ENCODE results near the gene NISCH. TPM values are rescaled to one million over a fixed set of nuclear protein-coding genes. Genes with fewer than 3 reads are reported as not detected.
A peak's percentile ranks its signal among the peaks of the same experiment; 100 is the strongest.

Gene NISCH
- total and polyA plus RNA-seq, 9 donors, result 47.2 to 91.9 (median 64.0) TPM

GRCh38 chr3:52490035-52490938 lies 34.9 kb downstream of the NISCH start:
- H3K4me3 ChIP-seq (ENCODE audit: low read length), result no peak overlapping the region
- H3K36me3 ChIP-seq (ENCODE audit: control insufficient read depth, insufficient read depth, low read length), result peaks cover 82% of the 10 kb centered on the region
- H3K4me1 ChIP-seq (ENCODE audit: control insufficient read depth, insufficient read depth, low read length), result peaks cover 36% of the 10 kb centered on the region
- no peak for DNase-seq
- H3K9me3 ChIP-seq (replicated peaks; ENCODE audit: control insufficient read depth, low read depth, low read length), result no peaks in the 10 kb centered on the region
- 84% methylated on average over 19 of the region's 22 CpGs for whole genome bisulfite sequencing (ENCODE audit: insufficient coverage)
- peak overlapping the region; percentile 72 for H3K27ac ChIP-seq (ENCODE audit: low read length)
- H3K27me3 ChIP-seq (ENCODE audit: control insufficient read depth, insufficient read depth, low read length), result no peaks in the 10 kb centered on the region

GRCh38 chr3:52490939-52491526 lies 35.6 kb downstream of the NISCH start:
- Histone ChIP-seq H3K4me3 (ENCODE audit: low read length) (no peak overlapping the region), H3K4me1 (ENCODE audit: control insufficient read depth, insufficient read depth, low read length) (peaks cover 36% of the 10 kb centered on the region), H3K27ac (ENCODE audit: low read length) (peak overlapping the region; percentile 72), H3K36me3 (ENCODE audit: control insufficient read depth, insufficient read depth, low read length) (peaks cover 74% of the 10 kb centered on the region), H3K9me3 (replicated peaks; ENCODE audit: control insufficient read depth, low read depth, low read length) (no peaks in the 10 kb centered on the region), H3K27me3 (ENCODE audit: control insufficient read depth, insufficient read depth, low read length) (no peaks in the 10 kb centered on the region)
- DNase-seq, result peak; percentile 57
- 84% methylated on average over 20 of the region's 23 CpGs for WGBS (ENCODE audit: insufficient coverage)

GRCh38 chr3:52492059-52492458 lies 36.7 kb downstream of the NISCH start:
- H3K4me3 ChIP-seq (ENCODE audit: low read length), result no peak overlapping the region
- no peaks in the 10 kb centered on the region for H3K9me3 ChIP-seq (replicated peaks; ENCODE audit: control insufficient read depth, low read depth, low read length)
- 90% methylated on average over 21 of the region's 21 CpGs for WGBS (ENCODE audit: insufficient coverage)
- H3K27ac ChIP-seq (ENCODE audit: low read length), result no peak overlapping the region
- peaks cover 64% of the 10 kb centered on the region for H3K36me3 ChIP-seq (ENCODE audit: control insufficient read depth, insufficient read depth, low read length)
- H3K27me3 ChIP-seq (ENCODE audit: control insufficient read depth, insufficient read depth, low read length), result no peaks in the 10 kb centered on the region
- no peak for DNase-seq
- H3K4me1 ChIP-seq (ENCODE audit: control insufficient read depth, insufficient read depth, low read length), result peaks cover 36% of the 10 kb centered on the region

GRCh38 chr3:52493232-52494017 lies 38.0 kb downstream of the NISCH start:
- H3K27me3 ChIP-seq (ENCODE audit: control insufficient read depth, insufficient read depth, low read length), result no peaks in the 10 kb centered on the region
- no peak for DNase-seq
- WGBS (ENCODE audit: insufficient coverage), result 74% methylated on average over 2 of the region's 7 CpGs

GRCh38 chr3:52494445-52494844 lies 39.0 kb downstream of the NISCH start:
- H3K27ac ChIP-seq (ENCODE audit: low read length), result no peak overlapping the region
- H3K4me3 ChIP-seq (ENCODE audit: low read length), result no peak overlapping the region
- no peaks in the 10 kb centered on the region for H3K27me3 ChIP-seq (ENCODE audit: control insufficient read depth, insufficient read depth, low read length)
- peaks cover 41% of the 10 kb centered on the region for H3K36me3 ChIP-seq (ENCODE audit: control insufficient read depth, insufficient read depth, low read length)
- no peaks in the 10 kb centered on the region for H3K9me3 ChIP-seq (replicated peaks; ENCODE audit: control insufficient read depth, low read depth, low read length)
- DNase-seq, result no peak
- H3K4me1 ChIP-seq (ENCODE audit: control insufficient read depth, insufficient read depth, low read length), result peaks cover 36% of the 10 kb centered on the region
- WGBS (ENCODE audit: insufficient coverage), result 51% methylated on average over 7 of the region's 7 CpGs

More at GRCh38 chr3:52493232-52494017, 38.0 kb downstream of the NISCH start:
- H3K4me1 ChIP-seq (ENCODE audit: control insufficient read depth, insufficient read depth, low read length), result peaks cover 36% of the 10 kb centered on the region
- H3K9me3 ChIP-seq (replicated peaks; ENCODE audit: control insufficient read depth, low read depth, low read length), result no peaks in the 10 kb centered on the region
- peaks cover 50% of the 10 kb centered on the region for H3K36me3 ChIP-seq (ENCODE audit: control insufficient read depth, insufficient read depth, low read length)
- H3K27ac ChIP-seq (ENCODE audit: low read length), result no peak overlapping the region
- H3K4me3 ChIP-seq (ENCODE audit: low read length), result no peak overlapping the region

- peak within 1 kb of the TSS; percentile 47 for H3K27ac ChIP-seq (ENCODE audit: low read length)
- H3K4me1 ChIP-seq (ENCODE audit: control insufficient read depth, insufficient read depth, low read length), result peaks cover 34% of the 10 kb centered on the region
- peaks cover 36% of the 10 kb centered on the region for H3K36me3 ChIP-seq (ENCODE audit: control insufficient read depth, insufficient read depth, low read length)
- 31% methylated on average over 24 of the region's 25 CpGs for WGBS (ENCODE audit: insufficient coverage)
- H3K4me3 ChIP-seq (ENCODE audit: low read length), result peak within 1 kb of the TSS; percentile 38
- DNase-seq, result peak; percentile 50
- H3K9me3 ChIP-seq (replicated peaks; ENCODE audit: control insufficient read depth, low read depth, low read length), result no peaks in the 10 kb centered on the region
- H3K27me3 ChIP-seq (ENCODE audit: control insufficient read depth, insufficient read depth, low read length), result no peaks in the 10 kb centered on the region
Observed at GRCh38 chr3:52494886-52495495, 39.6 kb downstream of the NISCH start, which contains the start of gene STAB1. STAB1 (plus strand) TSS chr3:52495338; CDS start chr3:52495414, 76 bp downstream.

GRCh38 chr3:52495777-52496602 lies 40.6 kb downstream of the NISCH start:
- H3K4me1 ChIP-seq (ENCODE audit: control insufficient read depth, insufficient read depth, low read length), result peaks cover 25% of the 10 kb centered on the region
- peak overlapping the region; percentile 38 for H3K4me3 ChIP-seq (ENCODE audit: low read length)

GRCh38 chr3:52498137-52499054 lies 43.0 kb downstream of the NISCH start:
- Histone ChIP-seq H3K4me1 (ENCODE audit: control insufficient read depth, insufficient read depth, low read length) (peaks cover 13% of the 10 kb centered on the region), H3K27ac (ENCODE audit: low read length) (no peak overlapping the region), H3K4me3 (ENCODE audit: low read length) (no peak overlapping the region), H3K27me3 (ENCODE audit: control insufficient read depth, insufficient read depth, low read length) (no peaks in the 10 kb centered on the region), H3K9me3 (replicated peaks; ENCODE audit: control insufficient read depth, low read depth, low read length) (no peaks in the 10 kb centered on the region), H3K36me3 (ENCODE audit: control insufficient read depth, insufficient read depth, low read length) (peaks cover 3% of the 10 kb centered on the region)
- DNase-seq, result peak; percentile 81
- WGBS (ENCODE audit: insufficient coverage), result 53% methylated on average over 19 of the region's 24 CpGs

More at GRCh38 chr3:52495777-52496602, 40.6 kb downstream of the NISCH start:
- DNase-seq, result no peak
- no peaks in the 10 kb centered on the region for H3K9me3 ChIP-seq (replicated peaks; ENCODE audit: control insufficient read depth, low read depth, low read length)
- no peak overlapping the region for H3K27ac ChIP-seq (ENCODE audit: low read length)
- no peaks in the 10 kb centered on the region for H3K27me3 ChIP-seq (ENCODE audit: control insufficient read depth, insufficient read depth, low read length)
- H3K36me3 ChIP-seq (ENCODE audit: control insufficient read depth, insufficient read depth, low read length), result peaks cover 26% of the 10 kb centered on the region
- WGBS (ENCODE audit: insufficient coverage), result 53% methylated on average over 11 of the region's 16 CpGs

Data from muscle of leg (tissue), 11 donors.